Keratinocyte (primary cell): Measurements from ENCODE around the gene WDR70. TPM values are rescaled to one million over a fixed set of nuclear protein-coding genes. Genes with fewer than 3 reads are reported as not detected.

Experiments used
- DNase-seq: peaks from one replicate; pipeline ENCODE4 v3.0.0-alpha.2; 2011; ENCODE audit warnings: low read depth, missing footprints, low spot score
- FAIRE-seq: peaks from 2 replicates; lab custom pipeline; 2011; peaks lifted over from hg19 to GRCh38; lab: Jason Lieb, UNC
- H2AFZ ChIP-seq: 2 replicates; pipeline ENCODE4 v1.6.0; 2012; ENCODE audit warnings: low read length, control low read depth, inconsistent platforms; ENCODE audit not compliant: control insufficient read depth
- H3K27ac ChIP-seq: 2 replicates; pipeline ENCODE4 v1.5.1; 2011; ENCODE audit warnings: low read length; ENCODE audit not compliant: control insufficient read depth, insufficient read depth
- H3K27me3 ChIP-seq: 3 replicates; pipeline ENCODE4 v1.6.0; 2011; ENCODE audit warnings: low read length; ENCODE audit not compliant: control insufficient read depth, insufficient read depth; ENCODE audit errors: extremely low read depth
- H3K36me3 ChIP-seq, 2 experiments: 2 replicates in 1 of 2; 3 replicates in 1 of 2; pipeline ENCODE4 v1.5.1; 2011; ENCODE audit warnings: low read length in 2 of 2, mild to moderate bottlenecking in 1 of 2; ENCODE audit not compliant: control insufficient read depth in 2 of 2, insufficient read depth in 2 of 2; ENCODE audit errors: extremely low read depth in 1 of 2
- H3K4me1 ChIP-seq: 3 replicates; pipeline ENCODE4 v1.5.1; 2011; ENCODE audit warnings: low read length; ENCODE audit not compliant: control insufficient read depth, insufficient read depth; ENCODE audit errors: extremely low read depth
- H3K4me2 ChIP-seq: 3 replicates; pipeline ENCODE4 v1.6.0; 2011; ENCODE audit warnings: low read depth, low read length; ENCODE audit not compliant: control insufficient read depth, insufficient read depth; ENCODE audit errors: extremely low read depth
- H3K4me3 ChIP-seq, 3 experiments: fragments of 200-600 bp in 1 of 3; sonication (generic) in 1 of 3; 2 replicates in 2 of 3; 3 replicates in 1 of 3; pipeline ENCODE4 v1.5.1; 2011 to 2016; ENCODE audit warnings: low read length in 3 of 3, mild to moderate bottlenecking in 3 of 3, control low read depth in 2 of 3, inconsistent platforms in 1 of 3, low read depth in 1 of 3, mixed read lengths in 1 of 3, mixed run types in 1 of 3, moderate library complexity in 1 of 3; ENCODE audit not compliant: control insufficient read depth in 2 of 3, insufficient read depth in 2 of 3; ENCODE audit errors: extremely low read depth in 1 of 3
- H3K79me2 ChIP-seq: 2 replicates; pipeline ENCODE4 v1.6.0; 2012; ENCODE audit warnings: low read length; ENCODE audit not compliant: control insufficient read depth, insufficient read depth
- H3K9ac ChIP-seq: 3 replicates; pipeline ENCODE4 v1.6.0; 2011; ENCODE audit warnings: low read length; ENCODE audit not compliant: control insufficient read depth, insufficient read depth; ENCODE audit errors: extremely low read depth
- H3K9me1 ChIP-seq: 3 replicates; pipeline ENCODE4 v1.6.0; 2011; ENCODE audit warnings: low read length; ENCODE audit not compliant: control insufficient read depth, insufficient read depth; ENCODE audit errors: extremely low read depth
- H3K9me3 ChIP-seq: 2 replicates; pipeline ENCODE4 v1.5.1; 2012; ENCODE audit warnings: low read depth, low read length; ENCODE audit not compliant: control insufficient read depth
- H4K20me1 ChIP-seq: 3 replicates; pipeline ENCODE4 v1.6.0; 2011; ENCODE audit warnings: low read length; ENCODE audit not compliant: control insufficient read depth, insufficient read depth; ENCODE audit errors: extremely low read depth
- EZH2 ChIP-seq: IDR thresholded peaks from one replicate; pipeline ENCODE4 v1.6.1; 2012; ENCODE audit warnings: inconsistent platforms, mild to moderate bottlenecking, low read length, moderate library complexity
- dilution Hi-C: fragments of 300-500 bp; cut with MboI; formaldehyde crosslinking; loops from one replicate; pipeline ENCODE4 v1.7.0; 2020; ENCODE audit warnings: low sequenced_read_pairs; ENCODE audit not compliant: extremely low pct_ligation_motif_present
- polyA plus RNA-seq, 5 experiments: library from polyadenylated mRNA; depleted of rRNA in 3 of 5; stranded (reverse) in 3 of 5; stranded (forward) in 1 of 5; unstranded in 1 of 5; fragments of >200 nt; gene quantifications; 1 replicate in 1 of 5; 2 replicates in 3 of 5; 3 replicates in 1 of 5; pipeline versions ENCODE4 v1.2.1 to v1.2.3, GENCODE V29; 2011 to 2012; ENCODE audit warnings: missing spikeins in 2 of 5, low read depth in 1 of 5, low replicate concordance in 1 of 5
- TF ChIP-seq, protein P1 (sequence below), 3 experiments: IDR thresholded peaks in 1 of 3; conservative IDR thresholded peaks in 1 of 3; optimal IDR thresholded peaks in 1 of 3; 2 replicates in 2 of 3; 3 replicates in 1 of 3; pipeline versions ENCODE3 to v1.5.1; 2011; ENCODE audit warnings: low read length in 3 of 3, mild to moderate bottlenecking in 3 of 3, moderate library complexity in 2 of 3, control low read depth in 1 of 3, inconsistent platforms in 1 of 3; ENCODE audit not compliant: insufficient read depth in 2 of 3; ENCODE audit errors: extremely low read depth in 1 of 3

The WDR70 gene
- polyA plus RNA-seq, 1 donor (not counting 4 experiments of a cell fraction or from before 2014, with no cell fraction given) = 25.1 TPM

DNA sequence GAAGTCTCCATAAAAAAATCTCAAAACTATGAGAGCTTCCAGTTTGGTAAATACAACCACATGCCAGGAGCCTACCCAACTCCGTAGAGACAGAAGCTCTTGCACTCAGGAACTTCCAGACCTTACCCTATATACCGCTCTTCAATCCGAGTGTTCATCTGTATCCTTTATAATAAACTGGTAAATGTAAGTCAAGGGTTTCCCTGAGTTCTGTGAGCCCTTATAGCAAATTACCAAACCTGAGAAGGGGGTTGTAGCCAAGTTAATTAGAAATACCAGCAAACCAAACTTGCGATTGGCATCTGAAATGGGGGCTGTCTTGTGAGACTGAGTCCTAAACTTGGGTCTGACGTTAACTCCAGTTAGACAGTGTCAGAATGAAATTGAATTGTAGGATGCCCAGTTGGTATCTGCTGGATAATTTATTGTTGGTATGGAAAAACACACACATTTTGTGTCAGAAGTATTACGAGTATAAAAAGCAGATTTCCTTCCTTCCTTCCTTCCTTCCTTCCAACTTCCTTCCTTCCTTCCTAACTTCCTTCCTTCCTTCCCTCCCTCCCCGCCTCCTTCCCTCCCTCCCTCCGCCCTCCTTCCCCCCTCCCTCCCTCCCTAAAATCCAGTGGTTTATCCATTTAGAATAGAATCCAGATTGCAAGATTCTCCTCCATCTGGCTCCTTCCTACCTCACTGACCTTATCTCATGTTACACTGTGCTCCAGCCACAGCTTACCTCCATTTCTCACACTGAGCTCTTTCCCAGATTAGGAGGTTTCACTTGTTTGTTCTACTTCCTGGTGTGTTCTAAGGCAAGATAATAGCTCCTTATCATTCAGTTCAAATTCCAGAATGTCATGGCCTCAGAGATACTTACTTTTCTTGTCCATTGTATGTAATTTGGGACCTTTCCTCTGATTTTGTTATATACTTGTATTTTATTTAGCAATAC lies 196.7 kb downstream of the WDR70 start:
- no peak overlapping the region for H3K4me3 ChIP-seq
- H3K9me1 ChIP-seq = no peaks in the 10 kb centered on the region
- no peaks in the 10 kb centered on the region for H4K20me1 ChIP-seq
- dilution Hi-C loops = no loop called here
- H3K4me2 ChIP-seq = no peak overlapping the region
- H3K4me1 ChIP-seq = no peaks in the 10 kb centered on the region
- no peaks in the 10 kb centered on the region for H3K9me3 ChIP-seq
- H3K36me3 ChIP-seq = no peaks in the 10 kb centered on the region
- H2AFZ ChIP-seq = no peak overlapping the region
- TF ChIP-seq EZH2 = no peak
- TF ChIP-seq, protein P1, sequence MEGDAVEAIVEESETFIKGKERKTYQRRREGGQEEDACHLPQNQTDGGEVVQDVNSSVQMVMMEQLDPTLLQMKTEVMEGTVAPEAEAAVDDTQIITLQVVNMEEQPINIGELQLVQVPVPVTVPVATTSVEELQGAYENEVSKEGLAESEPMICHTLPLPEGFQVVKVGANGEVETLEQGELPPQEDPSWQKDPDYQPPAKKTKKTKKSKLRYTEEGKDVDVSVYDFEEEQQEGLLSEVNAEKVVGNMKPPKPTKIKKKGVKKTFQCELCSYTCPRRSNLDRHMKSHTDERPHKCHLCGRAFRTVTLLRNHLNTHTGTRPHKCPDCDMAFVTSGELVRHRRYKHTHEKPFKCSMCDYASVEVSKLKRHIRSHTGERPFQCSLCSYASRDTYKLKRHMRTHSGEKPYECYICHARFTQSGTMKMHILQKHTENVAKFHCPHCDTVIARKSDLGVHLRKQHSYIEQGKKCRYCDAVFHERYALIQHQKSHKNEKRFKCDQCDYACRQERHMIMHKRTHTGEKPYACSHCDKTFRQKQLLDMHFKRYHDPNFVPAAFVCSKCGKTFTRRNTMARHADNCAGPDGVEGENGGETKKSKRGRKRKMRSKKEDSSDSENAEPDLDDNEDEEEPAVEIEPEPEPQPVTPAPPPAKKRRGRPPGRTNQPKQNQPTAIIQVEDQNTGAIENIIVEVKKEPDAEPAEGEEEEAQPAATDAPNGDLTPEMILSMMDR (optimal IDR thresholded peaks at IDR 0.05 in 1 of 3, IDR thresholded peaks at IDR 0.05 in 1 of 3, conservative IDR thresholded peaks at IDR 0.05 in 1 of 3; ENCODE audit: extremely low read depth in 1 of 3, insufficient read depth in 2 of 3, low read length in 3 of 3) = no peak
- no peak for FAIRE-seq
- no peak overlapping the region for H3K27ac ChIP-seq
- H3K79me2 ChIP-seq = no peaks in the 10 kb centered on the region
- no peak for DNase-seq
- H3K9ac ChIP-seq = no peak overlapping the region
- H3K27me3 ChIP-seq = no peaks in the 10 kb centered on the region

DNA sequence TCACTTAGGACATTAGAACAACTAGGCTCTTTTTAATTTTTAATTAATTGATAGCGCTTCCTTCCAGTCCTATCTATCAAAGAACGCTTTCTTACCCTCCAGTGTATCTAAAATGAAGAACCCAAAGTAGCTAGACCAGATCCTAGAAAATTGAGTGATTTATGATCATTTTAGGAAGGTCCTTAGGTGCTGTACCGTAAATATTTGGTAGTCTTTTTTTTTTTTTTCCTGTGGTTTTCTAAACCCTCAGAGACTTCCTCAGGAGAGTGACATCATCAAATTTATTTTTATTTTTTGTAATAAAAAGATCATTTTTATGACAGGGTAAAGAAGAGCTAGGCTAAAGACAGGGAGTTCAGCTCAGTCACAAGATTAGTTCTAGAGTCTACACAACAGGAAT lies 197.4 kb downstream of the WDR70 start:
- H4K20me1 ChIP-seq = no peaks in the 10 kb centered on the region
- no peaks in the 10 kb centered on the region for H3K9me3 ChIP-seq
- no peak overlapping the region for H3K9ac ChIP-seq
- DNase-seq (no peak), FAIRE-seq (no peak)
- H3K4me3 ChIP-seq = no peak overlapping the region
- no peaks in the 10 kb centered on the region for H3K79me2 ChIP-seq
- no peaks in the 10 kb centered on the region for H3K4me1 ChIP-seq
- no peak overlapping the region for H2AFZ ChIP-seq
- dilution Hi-C loops = no loop called here
- no peak overlapping the region for H3K4me2 ChIP-seq
- H3K36me3 ChIP-seq = no peaks in the 10 kb centered on the region
- H3K27ac ChIP-seq = no peak overlapping the region
- no peaks in the 10 kb centered on the region for H3K27me3 ChIP-seq
- H3K9me1 ChIP-seq = no peaks in the 10 kb centered on the region
- TF ChIP-seq, protein P1 (optimal IDR thresholded peaks at IDR 0.05 in 1 of 3, IDR thresholded peaks at IDR 0.05 in 1 of 3, conservative IDR thresholded peaks at IDR 0.05 in 1 of 3; ENCODE audit: extremely low read depth in 1 of 3, insufficient read depth in 2 of 3, low read length in 3 of 3) = no peak
- no peak for TF ChIP-seq EZH2
